T-helper 1 cell treated with Interleukin-12 subunit alpha and Interleukin-12 subunit beta and Interleukin-4 antibody, amounts not matched to agents 30 μg/mL and 1 μg/mL, for 36 hours (primary cell): ENCODE measurements around the gene BEST1.
A peak's percentile ranks its signal among the peaks of the same experiment; 100 is the strongest.
"Not testable (repeated sequence)": the region's sequence is repeated elsewhere in the genome, so short reads cannot be mapped to it uniquely, and the experiment has no call there.

ENCODE experiments used
- H3K27ac Mint-ChIP-seq: one replicate; pipeline ENCODE4 v1.8.0; 2021; ENCODE audit warnings: mild to moderate bottlenecking, mixed read lengths
- H3K27me3 Mint-ChIP-seq: one replicate; pipeline ENCODE4 v1.8.0; 2021; ENCODE audit warnings: low read depth, mixed read lengths
- H3K36me3 Mint-ChIP-seq: one replicate; pipeline ENCODE4 v1.8.0; 2021; ENCODE audit warnings: low read depth, mixed read lengths
- H3K4me1 Mint-ChIP-seq: one replicate; pipeline ENCODE4 v1.8.0; 2021; ENCODE audit warnings: low read depth, mixed read lengths
- H3K4me3 Mint-ChIP-seq: one replicate; pipeline ENCODE4 v1.8.0; 2021; ENCODE audit warnings: mild to moderate bottlenecking, moderate library complexity, mixed read lengths
- H3K9me3 Mint-ChIP-seq: one replicate; pipeline ENCODE4 v1.8.0; 2021; ENCODE audit warnings: mixed read lengths

The BEST1 gene

DNA sequence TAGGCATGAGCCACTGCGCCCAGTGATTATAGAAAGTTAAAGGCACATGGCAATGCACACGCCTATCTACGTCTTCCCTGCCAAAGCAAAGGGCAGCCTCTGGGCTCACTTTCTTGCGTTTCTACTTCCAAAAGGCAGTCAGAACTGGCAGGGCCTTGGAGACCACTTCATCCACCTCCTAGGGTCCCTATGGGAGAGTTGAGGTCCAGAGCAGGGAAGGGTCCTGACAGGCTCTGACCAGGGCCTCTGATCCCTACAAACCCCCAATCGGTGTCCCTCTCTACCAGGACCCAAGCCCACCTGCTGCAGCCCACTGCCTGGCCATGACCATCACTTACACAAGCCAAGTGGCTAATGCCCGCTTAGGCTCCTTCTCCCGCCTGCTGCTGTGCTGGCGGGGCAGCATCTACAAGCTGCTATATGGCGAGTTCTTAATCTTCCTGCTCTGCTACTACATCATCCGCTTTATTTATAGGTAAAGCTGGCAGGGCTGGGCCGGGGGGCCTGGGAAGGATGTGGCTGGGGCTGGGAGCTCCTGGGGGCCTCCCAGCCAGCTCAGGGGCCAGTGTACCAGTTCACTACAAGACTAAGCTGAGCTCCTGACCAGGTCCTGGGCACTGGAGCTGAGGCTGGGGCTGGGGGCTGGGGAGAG is 1.5 kb downstream of the BEST1 start:
- no peaks in the 10 kb centered on the region for H3K9me3 Mint-ChIP-seq
- H3K4me3 Mint-ChIP-seq: no peak overlapping the region
- peaks cover 11% of the 10 kb centered on the region for H3K27me3 Mint-ChIP-seq
- H3K36me3 Mint-ChIP-seq: no peaks in the 10 kb centered on the region
- no peak overlapping the region for H3K27ac Mint-ChIP-seq
- peaks cover 2% of the 10 kb centered on the region for H3K4me1 Mint-ChIP-seq

DNA sequence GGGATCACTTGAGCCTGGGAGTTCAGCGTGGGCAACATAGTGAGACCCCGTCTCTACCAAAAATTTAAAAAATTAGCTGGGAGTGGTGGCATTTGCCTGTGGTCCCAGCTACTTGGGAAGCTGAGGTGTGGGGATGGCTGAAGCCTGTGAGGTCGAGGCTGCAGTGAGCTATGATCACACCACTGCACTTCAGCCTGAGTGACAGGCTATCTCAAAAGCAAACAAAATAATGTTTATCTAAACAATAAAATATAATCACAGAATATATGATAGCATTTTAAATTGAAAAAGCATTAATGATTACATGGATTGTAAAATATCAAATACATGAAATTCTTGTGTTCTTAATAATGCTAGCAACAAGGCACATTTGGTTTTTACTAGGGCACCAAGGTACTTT is 2.7 kb downstream of the BEST1 start:
- no peak overlapping the region for H3K27ac Mint-ChIP-seq
- no peaks in the 10 kb centered on the region for H3K36me3 Mint-ChIP-seq
- H3K4me3 Mint-ChIP-seq: no peak overlapping the region

DNA sequence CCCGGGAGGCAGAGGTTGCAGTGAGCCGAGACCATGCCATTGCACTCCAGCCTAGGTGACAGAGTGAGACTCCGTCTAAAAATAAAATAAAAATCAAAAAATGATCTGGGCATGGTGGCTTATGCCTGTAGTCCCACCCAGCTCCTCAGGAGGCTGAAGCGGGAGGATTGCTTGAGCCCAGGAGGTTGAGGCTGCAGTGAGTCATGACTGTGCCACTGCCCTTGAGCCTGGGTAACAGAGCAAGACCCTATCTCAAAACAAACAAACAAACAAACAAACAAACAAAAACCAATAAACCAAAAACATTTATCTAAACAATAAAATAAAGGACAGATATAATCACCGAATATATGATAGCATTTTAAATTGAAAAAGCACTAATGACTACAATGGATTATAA is 3.5 kb downstream of the BEST1 start:
- H3K27me3 Mint-ChIP-seq: peaks cover 13% of the 10 kb centered on the region
- not testable (repeated sequence) for H3K4me1 Mint-ChIP-seq, H3K9me3 Mint-ChIP-seq, H3K27ac Mint-ChIP-seq, H3K4me3 Mint-ChIP-seq, H3K36me3 Mint-ChIP-seq

More for the DNA sequence above, 2.7 kb downstream of the BEST1 start:
- Mint-ChIP-seq H3K9me3 (no peaks in the 10 kb centered on the region), H3K4me1 (peaks cover 2% of the 10 kb centered on the region), H3K27me3 (peaks cover 13% of the 10 kb centered on the region)

DNA sequence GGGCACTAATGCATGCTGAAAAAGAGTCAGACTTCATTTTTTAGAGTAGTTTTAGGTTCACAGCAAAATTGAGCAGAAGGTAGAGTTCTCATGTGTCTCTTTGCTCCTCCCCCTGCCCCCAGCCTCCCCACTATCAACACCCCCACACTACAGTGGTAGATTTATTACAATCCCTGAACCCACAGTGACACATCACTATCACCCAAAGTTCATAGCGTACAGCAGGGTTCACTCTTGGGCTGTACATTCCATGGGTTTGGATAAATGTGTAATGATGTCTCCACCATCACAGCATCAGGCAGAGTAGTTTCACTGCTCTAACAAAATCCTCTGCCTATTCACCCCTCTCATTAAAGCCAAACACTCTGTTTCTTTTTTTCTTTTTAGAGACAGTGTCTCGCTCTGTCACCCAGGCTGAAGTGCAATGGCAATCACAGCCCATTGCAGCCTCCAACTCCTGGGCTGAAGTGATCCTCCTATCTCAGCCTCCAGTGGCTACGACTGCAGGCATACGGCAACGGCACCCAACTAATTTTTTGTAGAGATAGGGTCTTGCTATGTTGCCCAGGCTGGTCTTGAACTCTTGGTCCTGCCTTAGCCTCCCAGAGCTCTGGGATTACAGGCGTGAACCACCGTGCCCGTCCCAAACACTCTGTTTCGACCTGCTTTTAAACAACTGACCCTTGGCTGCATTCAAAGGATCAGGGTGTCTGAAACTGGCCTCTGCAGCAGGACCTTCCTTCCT is 4.1 kb downstream of the BEST1 start:
- Mint-ChIP-seq H3K27ac (no peak overlapping the region), H3K4me3 (no peak overlapping the region), H3K36me3 (no peaks in the 10 kb centered on the region), H3K27me3 (peaks cover 16% of the 10 kb centered on the region), H3K9me3 (no peaks in the 10 kb centered on the region), H3K4me1 (peaks cover 4% of the 10 kb centered on the region)

DNA sequence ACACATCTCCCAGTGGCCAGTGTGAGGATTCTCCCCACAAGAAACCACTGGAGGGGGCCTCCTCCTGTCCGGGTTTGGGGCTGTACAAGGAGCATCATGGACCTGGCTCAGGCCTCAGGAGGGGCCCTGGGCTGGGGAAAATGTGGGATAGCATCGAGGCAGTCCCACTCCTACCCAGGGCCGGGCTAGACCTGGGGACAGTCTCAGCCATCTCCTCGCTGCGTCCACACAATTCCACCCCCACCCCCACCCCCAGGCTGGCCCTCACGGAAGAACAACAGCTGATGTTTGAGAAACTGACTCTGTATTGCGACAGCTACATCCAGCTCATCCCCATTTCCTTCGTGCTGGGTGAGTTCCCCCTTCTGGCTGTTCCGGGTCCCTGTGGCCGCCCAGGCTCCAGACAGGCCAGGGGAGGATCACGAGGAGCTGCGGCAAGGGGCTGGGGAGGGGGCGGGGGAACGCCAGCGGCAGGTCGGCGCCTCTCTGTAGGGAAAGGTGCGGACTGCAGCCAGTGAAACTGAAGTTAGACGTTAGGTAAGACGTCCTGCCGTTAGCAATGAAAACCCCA is 4.8 kb downstream of the BEST1 start:
- Mint-ChIP-seq H3K4me1 (peaks cover 4% of the 10 kb centered on the region), H3K9me3 (no peaks in the 10 kb centered on the region), H3K36me3 (no peaks in the 10 kb centered on the region), H3K27ac (no peak overlapping the region), H3K27me3 (peaks cover 16% of the 10 kb centered on the region), H3K4me3 (no peak overlapping the region)

DNA sequence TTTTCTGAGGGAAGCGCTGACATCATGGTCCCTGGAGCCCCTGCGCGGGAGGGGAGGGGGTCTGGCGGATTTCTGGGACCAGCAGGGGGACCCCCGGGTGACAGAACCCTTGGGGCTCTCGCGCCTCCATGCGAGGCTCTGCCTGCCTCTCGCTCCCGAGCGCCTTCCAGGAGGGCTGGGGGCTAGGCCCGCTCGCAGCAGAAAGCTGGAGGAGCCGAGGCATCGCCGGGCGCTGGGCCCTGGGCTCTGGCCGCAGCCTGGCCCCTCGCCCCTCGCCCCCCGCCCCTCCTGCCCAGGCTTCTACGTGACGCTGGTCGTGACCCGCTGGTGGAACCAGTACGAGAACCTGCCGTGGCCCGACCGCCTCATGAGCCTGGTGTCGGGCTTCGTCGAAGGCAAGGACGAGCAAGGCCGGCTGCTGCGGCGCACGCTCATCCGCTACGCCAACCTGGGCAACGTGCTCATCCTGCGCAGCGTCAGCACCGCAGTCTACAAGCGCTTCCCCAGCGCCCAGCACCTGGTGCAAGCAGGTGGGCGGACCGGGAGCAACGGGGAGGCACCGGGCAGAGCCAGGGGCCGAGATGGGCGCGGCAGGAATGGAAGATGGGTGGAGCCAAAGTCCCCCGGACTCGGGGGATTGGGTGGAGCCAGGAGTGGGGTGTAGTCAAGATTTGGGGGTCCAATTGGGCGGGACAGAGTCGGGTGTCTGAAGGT is 5.4 kb downstream of the BEST1 start:
- no peak overlapping the region for H3K4me3 Mint-ChIP-seq
- H3K36me3 Mint-ChIP-seq: no peaks in the 10 kb centered on the region
- H3K9me3 Mint-ChIP-seq: no peaks in the 10 kb centered on the region
- no peak overlapping the region for H3K27ac Mint-ChIP-seq
- peaks cover 4% of the 10 kb centered on the region for H3K4me1 Mint-ChIP-seq
- peaks cover 16% of the 10 kb centered on the region for H3K27me3 Mint-ChIP-seq

DNA sequence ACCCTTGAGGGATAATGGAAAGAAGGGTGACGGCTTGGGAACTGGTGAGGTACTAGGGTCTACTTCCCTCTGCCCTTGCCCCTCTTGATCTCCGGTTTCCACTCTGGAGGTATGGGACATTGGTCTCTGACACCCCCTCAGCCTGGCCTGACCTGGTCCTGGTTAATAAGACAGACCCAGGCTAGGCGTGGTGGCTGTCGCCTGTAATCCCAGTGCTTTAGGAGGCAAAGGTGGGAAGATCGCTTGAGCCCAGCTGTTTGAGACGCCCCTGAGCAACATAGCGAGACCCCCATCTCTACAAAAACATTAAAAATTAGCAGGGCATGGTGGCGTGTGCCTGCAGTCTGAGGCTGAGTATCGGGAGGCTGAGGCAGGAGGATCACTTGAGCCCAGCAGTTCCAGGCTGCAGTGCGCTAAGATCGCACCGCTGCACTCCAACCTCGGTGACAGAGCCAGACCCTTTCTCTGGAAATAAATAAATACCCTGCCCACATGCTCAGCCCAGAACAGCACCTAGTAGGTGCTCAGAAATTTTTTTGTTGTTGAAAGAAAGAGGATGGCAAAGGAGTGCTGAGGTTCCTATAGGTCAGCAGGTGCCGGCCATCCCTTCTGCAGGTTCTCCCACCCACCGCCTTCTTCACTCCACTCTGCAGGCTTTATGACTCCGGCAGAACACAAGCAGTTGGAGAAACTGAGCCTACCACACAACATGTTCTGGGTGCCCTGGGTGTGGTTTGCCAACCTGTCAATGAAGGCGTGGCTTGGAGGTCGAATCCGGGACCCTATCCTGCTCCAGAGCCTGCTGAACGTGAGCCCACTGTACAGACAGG is 6.3 kb downstream of the BEST1 start:
- H3K4me1 Mint-ChIP-seq: peaks cover 4% of the 10 kb centered on the region
- H3K27me3 Mint-ChIP-seq: peaks cover 16% of the 10 kb centered on the region
- H3K9me3 Mint-ChIP-seq: no peaks in the 10 kb centered on the region
- H3K4me3 Mint-ChIP-seq: no peak overlapping the region
- no peak overlapping the region for H3K27ac Mint-ChIP-seq
- H3K36me3 Mint-ChIP-seq: no peaks in the 10 kb centered on the region

DNA sequence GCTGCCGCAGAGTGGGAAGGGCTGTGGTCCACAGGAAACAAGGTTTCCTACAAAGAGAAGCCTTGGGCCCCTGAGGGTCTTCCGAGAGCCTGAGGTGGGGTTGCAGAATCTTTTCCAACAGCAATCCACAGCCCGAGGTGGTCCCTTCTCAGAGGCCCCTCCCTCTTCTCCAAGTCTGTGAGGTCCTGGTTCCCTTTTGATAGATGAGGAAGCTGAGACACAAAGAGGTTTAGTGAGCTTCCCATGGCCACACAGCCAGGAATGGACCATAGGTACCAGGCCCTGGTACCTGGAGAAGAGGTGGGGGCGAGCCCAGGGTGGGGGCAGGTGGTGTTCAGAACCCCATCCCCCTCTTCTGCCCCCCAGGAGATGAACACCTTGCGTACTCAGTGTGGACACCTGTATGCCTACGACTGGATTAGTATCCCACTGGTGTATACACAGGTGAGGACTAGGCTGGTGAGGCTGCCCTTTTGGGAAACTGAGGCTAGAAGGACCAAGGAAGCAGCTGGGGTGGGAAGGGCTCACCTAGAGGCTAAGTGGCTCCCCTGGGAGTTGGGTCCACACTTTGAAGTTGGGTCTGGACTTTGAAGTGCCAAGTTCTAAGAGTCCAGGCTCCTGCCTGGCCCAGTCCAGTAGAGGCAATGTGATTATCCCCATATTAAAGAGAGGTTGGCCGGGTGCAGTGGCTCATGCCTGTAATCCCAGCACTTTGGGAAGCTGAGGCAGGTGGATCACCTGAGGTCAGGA is 7.0 kb downstream of the BEST1 start:
- Mint-ChIP-seq H3K27ac (no peak overlapping the region), H3K4me3 (no peak overlapping the region), H3K36me3 (peaks cover 2% of the 10 kb centered on the region), H3K27me3 (peaks cover 16% of the 10 kb centered on the region), H3K9me3 (no peaks in the 10 kb centered on the region), H3K4me1 (peaks cover 4% of the 10 kb centered on the region)

DNA sequence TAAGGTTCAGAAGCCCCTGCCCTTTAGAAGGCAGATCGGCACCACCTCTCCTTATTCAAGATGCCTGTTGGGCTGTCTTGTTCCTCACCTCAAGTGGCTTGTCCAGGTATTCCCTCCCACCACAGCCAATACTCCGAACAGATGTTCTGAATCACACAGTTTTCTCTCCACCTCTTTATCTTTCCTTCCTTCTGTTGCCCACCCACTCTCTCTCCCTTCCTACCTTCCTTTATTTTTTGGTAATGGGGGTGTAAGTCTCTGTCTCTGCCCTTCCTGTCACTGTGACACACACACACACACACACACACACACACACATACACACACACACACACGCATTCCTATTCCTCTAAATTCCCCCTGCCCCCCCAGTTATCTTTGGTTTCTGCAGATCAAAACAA is 8.4 kb downstream of the BEST1 start:
- H3K27ac Mint-ChIP-seq: no peak overlapping the region
- peaks cover 8% of the 10 kb centered on the region for H3K4me1 Mint-ChIP-seq
- H3K4me3 Mint-ChIP-seq: no peak overlapping the region
- peaks cover 10% of the 10 kb centered on the region for H3K36me3 Mint-ChIP-seq
- peaks cover 16% of the 10 kb centered on the region for H3K27me3 Mint-ChIP-seq
- no peaks in the 10 kb centered on the region for H3K9me3 Mint-ChIP-seq

DNA sequence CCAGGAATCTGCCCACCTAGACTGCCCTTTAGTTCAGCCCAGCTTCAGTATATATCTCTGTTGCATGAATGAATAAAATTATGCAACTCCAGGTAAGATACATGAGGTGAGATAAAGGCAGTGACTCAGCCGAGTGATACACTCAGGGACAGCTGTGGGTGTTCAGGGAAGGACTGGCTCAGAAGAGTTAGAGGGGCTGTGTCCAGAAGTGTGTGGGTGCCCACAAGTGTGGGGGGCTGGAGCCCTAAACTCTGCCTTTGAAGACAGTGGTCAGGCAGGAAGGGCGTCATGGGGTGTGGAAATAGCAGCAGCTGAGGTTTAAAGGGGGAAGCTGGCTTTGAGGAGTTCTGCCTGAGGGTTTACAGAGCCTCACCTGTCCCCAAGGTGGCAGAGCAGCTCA is 9.0 kb downstream of the BEST1 start:
- Mint-ChIP-seq H3K4me1 (peaks cover 13% of the 10 kb centered on the region), H3K27ac (no peak overlapping the region), H3K36me3 (peaks cover 16% of the 10 kb centered on the region)

DNA sequence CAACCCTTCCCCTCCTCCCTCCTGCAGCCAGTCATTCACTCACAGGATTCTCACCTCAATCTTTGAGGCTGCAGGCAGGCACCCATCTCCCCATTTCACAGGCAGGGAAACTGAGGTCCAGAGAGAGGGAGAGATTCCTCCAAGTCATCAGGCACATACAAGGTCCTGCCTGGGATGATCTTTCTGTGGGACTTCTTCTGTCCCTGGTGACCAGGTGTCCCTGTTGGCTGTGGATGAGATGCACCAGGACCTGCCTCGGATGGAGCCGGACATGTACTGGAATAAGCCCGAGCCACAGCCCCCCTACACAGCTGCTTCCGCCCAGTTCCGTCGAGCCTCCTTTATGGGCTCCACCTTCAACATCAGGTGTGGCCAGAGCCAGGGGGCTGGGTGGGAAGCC is 9.5 kb downstream of the BEST1 start:
- Mint-ChIP-seq H3K4me3 (no peak overlapping the region), H3K27me3 (peaks cover 16% of the 10 kb centered on the region), H3K9me3 (no peaks in the 10 kb centered on the region), H3K27ac (no peak overlapping the region), H3K4me1 (peaks cover 19% of the 10 kb centered on the region), H3K36me3 (peaks cover 21% of the 10 kb centered on the region)

More for the DNA sequence above, 9.0 kb downstream of the BEST1 start:
- Mint-ChIP-seq H3K27me3 (peaks cover 16% of the 10 kb centered on the region), H3K4me3 (no peak overlapping the region), H3K9me3 (no peaks in the 10 kb centered on the region)

DNA sequence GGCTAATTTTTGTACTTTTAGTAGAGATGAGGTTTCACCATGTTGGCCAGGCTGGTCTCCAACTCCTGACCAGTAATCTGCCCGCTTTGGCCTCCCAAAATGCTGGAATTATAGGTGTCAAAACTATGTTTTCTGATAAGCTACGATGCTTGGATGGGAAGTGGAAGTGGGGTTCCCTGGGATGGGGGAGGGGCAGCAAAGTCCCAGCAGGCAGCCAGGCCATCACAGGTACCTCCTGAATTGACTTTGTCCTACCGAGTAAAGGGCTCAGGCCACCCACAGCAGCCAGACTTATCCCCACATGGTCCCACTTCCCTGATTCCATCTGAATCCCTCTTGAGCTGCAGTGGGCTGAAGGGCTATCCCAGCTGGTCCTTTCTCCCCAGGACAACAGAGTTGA is 10.4 kb downstream of the BEST1 start:
- Mint-ChIP-seq H3K9me3 (no peaks in the 10 kb centered on the region), H3K4me3 (no peak overlapping the region), H3K4me1 (peaks cover 25% of the 10 kb centered on the region), H3K36me3 (peaks cover 30% of the 10 kb centered on the region), H3K27me3 (peaks cover 16% of the 10 kb centered on the region), H3K27ac (no peak overlapping the region)

DNA sequence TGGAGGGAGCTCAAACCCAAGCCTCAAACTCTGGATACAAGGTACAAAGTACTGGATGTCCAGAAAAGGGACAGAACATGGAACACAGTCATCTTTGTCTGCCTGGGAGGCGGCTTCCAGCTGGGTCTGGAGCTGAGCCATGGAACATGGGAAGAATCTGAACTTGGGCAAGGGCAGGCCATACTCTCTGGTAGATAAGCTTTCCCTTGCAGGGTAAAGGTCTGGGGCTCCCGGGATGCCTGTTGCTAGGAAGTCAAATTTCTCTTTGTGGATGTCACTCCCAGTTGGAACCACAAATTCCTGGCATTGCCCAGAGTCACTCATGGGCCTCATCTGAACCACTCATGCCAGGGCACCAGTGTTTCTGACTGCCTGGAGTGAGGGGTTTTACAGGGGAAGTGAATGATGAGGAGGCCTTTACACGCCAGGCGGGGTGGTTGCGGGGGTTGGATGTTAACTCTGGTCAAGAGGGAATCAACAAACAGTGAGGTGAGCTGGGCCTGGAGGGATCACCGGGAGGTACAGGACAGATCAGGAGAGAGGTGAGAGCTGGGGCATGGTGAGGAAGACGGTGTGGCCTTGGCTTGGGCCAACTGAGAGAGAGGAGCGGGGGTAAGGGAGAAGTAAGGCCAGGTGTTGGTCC is 11.5 kb downstream of the BEST1 start:
- Mint-ChIP-seq H3K27ac (peak overlapping the region; percentile 50), H3K9me3 (no peaks in the 10 kb centered on the region)

More for the DNA sequence above, 11.5 kb downstream of the BEST1 start:
- H3K4me3 Mint-ChIP-seq: no peak overlapping the region
- peaks cover 39% of the 10 kb centered on the region for H3K36me3 Mint-ChIP-seq
- H3K4me1 Mint-ChIP-seq: peaks cover 26% of the 10 kb centered on the region
- peaks cover 4% of the 10 kb centered on the region for H3K27me3 Mint-ChIP-seq
